ENCODE measurements around the gene CCSER2. TPM values are rescaled to one million over a fixed set of nuclear protein-coding genes. Genes with fewer than 3 reads are reported as not detected.

The CCSER2 gene
- total RNA-seq, 4 donors from 2014 or later, result 43.9 to 71.9 (median 51.4) TPM

- no peak for TF ChIP-seq EP300 (IDR thresholded peaks at IDR 0.05)
- no peak for TF ChIP-seq POLR2A (IDR thresholded peaks at IDR 0.05)
- no peak for TF ChIP-seq CTCF (IDR thresholded peaks at IDR 0.05)
- DNase-seq (ENCODE audit: low spot score in 2 of 2), result no peak
Measured at GRCh38 chr10:84521013-84521412, 192.6 kb downstream of the CCSER2 start.

GRCh38 chr10:84521468-84521867 is 193.1 kb downstream of the CCSER2 start:
- H3K36me3 ChIP-seq, result no peaks in the 10 kb centered on the region
- 77 to 87% methylated on average over 2 of the region's 2 CpGs for WGBS, 2 donors
- H3K4me1 ChIP-seq, result no peaks in the 10 kb centered on the region
- H3K4me3 ChIP-seq, result no peak overlapping the region
- TF ChIP-seq POLR2A (IDR thresholded peaks at IDR 0.05) (no peak), EP300 (IDR thresholded peaks at IDR 0.05) (no peak), CTCF (IDR thresholded peaks at IDR 0.05) (no peak)
- no peaks in the 10 kb centered on the region for H3K27me3 ChIP-seq
- no peak for DNase-seq (ENCODE audit: low spot score in 2 of 2)
- peaks cover 0 to 14% (median 0%) of the 10 kb centered on the region in 4 donors for H3K9me3 ChIP-seq
- H3K27ac ChIP-seq, result no peak overlapping the region

More at GRCh38 chr10:84521013-84521412, 192.6 kb downstream of the CCSER2 start:
- WGBS, 2 donors, result 61 to 68% methylated on average over 8 of the region's 8 CpGs
- Histone ChIP-seq H3K4me3 (no peak overlapping the region), H3K4me1 (no peaks in the 10 kb centered on the region), H3K9me3 (peaks cover 0 to 10% (median 0%) of the 10 kb centered on the region in 4 donors), H3K27me3 (no peaks in the 10 kb centered on the region), H3K36me3 (no peaks in the 10 kb centered on the region), H3K27ac (no peak overlapping the region)

GRCh38 chr10:84522612-84523462 is 194.4 kb downstream of the CCSER2 start:
- Histone ChIP-seq H3K27ac (no peak overlapping the region), H3K27me3 (no peaks in the 10 kb centered on the region), H3K36me3 (no peaks in the 10 kb centered on the region), H3K4me3 (no peak overlapping the region), H3K9me3 (peaks cover 0 to 16% (median 0%) of the 10 kb centered on the region in 4 donors), H3K4me1 (no peaks in the 10 kb centered on the region)
- 56 to 67% methylated on average over 9 of the region's 9 CpGs for WGBS, 2 donors
- TF ChIP-seq POLR2A (IDR thresholded peaks at IDR 0.05) (no peak), CTCF (IDR thresholded peaks at IDR 0.05) (no peak), EP300 (IDR thresholded peaks at IDR 0.05) (no peak)
- no peak for DNase-seq (ENCODE audit: low spot score in 2 of 2)

GRCh38 chr10:84523526-84523925 is 195.1 kb downstream of the CCSER2 start:
- Histone ChIP-seq H3K9me3 (peaks cover 0 to 16% (median 0%) of the 10 kb centered on the region in 4 donors), H3K27me3 (no peaks in the 10 kb centered on the region), H3K36me3 (no peaks in the 10 kb centered on the region), H3K4me1 (no peaks in the 10 kb centered on the region), H3K4me3 (no peak overlapping the region), H3K27ac (no peak overlapping the region)
- WGBS, 2 donors, result 32 to 40% methylated on average over 5 of the region's 5 CpGs
- no peak for DNase-seq (ENCODE audit: low spot score in 2 of 2)
- TF ChIP-seq EP300 (IDR thresholded peaks at IDR 0.05) (no peak), POLR2A (IDR thresholded peaks at IDR 0.05) (no peak), CTCF (IDR thresholded peaks at IDR 0.05) (no peak)

GRCh38 chr10:84524435-84524834 is 196.0 kb downstream of the CCSER2 start:
- no peak overlapping the region for H3K27ac ChIP-seq
- H3K36me3 ChIP-seq, result no peaks in the 10 kb centered on the region
- no peak overlapping the region for H3K4me3 ChIP-seq
- no peak for DNase-seq (ENCODE audit: low spot score in 2 of 2)
- peaks cover 0 to 16% (median 0%) of the 10 kb centered on the region in 4 donors for H3K9me3 ChIP-seq
- H3K4me1 ChIP-seq, result no peaks in the 10 kb centered on the region
- no peaks in the 10 kb centered on the region for H3K27me3 ChIP-seq
- no peak for TF ChIP-seq EP300 (IDR thresholded peaks at IDR 0.05)
- TF ChIP-seq POLR2A (IDR thresholded peaks at IDR 0.05), result no peak
- TF ChIP-seq CTCF (IDR thresholded peaks at IDR 0.05), result no peak

All from tibial nerve (tissue), 4 donors.